Measurements from ENCODE around the gene FLT1. TPM values are rescaled to one million over a fixed set of nuclear protein-coding genes. Genes with fewer than 3 reads are reported as not detected.

FLT1 gene
- total RNA-seq, 1 donor from 2014 or later: 6.5 TPM

- Mint-ChIP-seq H3K36me3 (no peaks in the 10 kb centered on the region), H3K4me1 (peaks cover 24% of the 10 kb centered on the region), H3K4me3 (no peak overlapping the region), H3K27me3 (ENCODE audit: low read depth) (no peaks in the 10 kb centered on the region), H3K27ac (peak overlapping the region; percentile 87), H3K9me3 (peaks cover 10% of the 10 kb centered on the region)
- no peak for DNase-seq (ENCODE audit: low spot score in 2 of 2, unreplicated experiment in 2 of 2)
- no peak for TF ChIP-seq CTCF (IDR thresholded peaks at IDR 0.05; ENCODE audit: unreplicated experiment)
Measured at GRCh38 chr13:28357247-28357825, 137.6 kb downstream of the FLT1 start.

- H3K27ac Mint-ChIP-seq: peak overlapping the region; percentile 96
- no peaks in the 10 kb centered on the region for H3K36me3 Mint-ChIP-seq
- DNase-seq (ENCODE audit: low spot score in 2 of 2, unreplicated experiment in 2 of 2): no peak
- no peak overlapping the region for H3K4me3 Mint-ChIP-seq
- TF ChIP-seq CTCF (IDR thresholded peaks at IDR 0.05; ENCODE audit: unreplicated experiment): no peak
- peaks cover 10% of the 10 kb centered on the region for H3K9me3 Mint-ChIP-seq
- peaks cover 24% of the 10 kb centered on the region for H3K4me1 Mint-ChIP-seq
- no peaks in the 10 kb centered on the region for H3K27me3 Mint-ChIP-seq (ENCODE audit: low read depth)
Measured at GRCh38 chr13:28356561-28357021, 138.3 kb downstream of the FLT1 start.

- peak overlapping the region; percentile 96 for H3K27ac Mint-ChIP-seq
- TF ChIP-seq CTCF (IDR thresholded peaks at IDR 0.05; ENCODE audit: unreplicated experiment): no peak
- no peaks in the 10 kb centered on the region for H3K36me3 Mint-ChIP-seq
- peaks cover 24% of the 10 kb centered on the region for H3K4me1 Mint-ChIP-seq
- no peaks in the 10 kb centered on the region for H3K27me3 Mint-ChIP-seq (ENCODE audit: low read depth)
- no peak overlapping the region for H3K4me3 Mint-ChIP-seq
- no peak for DNase-seq (ENCODE audit: low spot score in 2 of 2, unreplicated experiment in 2 of 2)
- peaks cover 10% of the 10 kb centered on the region for H3K9me3 Mint-ChIP-seq
Measured at GRCh38 chr13:28355822-28356371, 139.0 kb downstream of the FLT1 start.

- Mint-ChIP-seq H3K27ac (peak overlapping the region; percentile 96), H3K4me1 (peaks cover 24% of the 10 kb centered on the region)
- no peak for DNase-seq (ENCODE audit: low spot score in 2 of 2, unreplicated experiment in 2 of 2)
Measured at GRCh38 chr13:28355046-28355821, 139.7 kb downstream of the FLT1 start.

GRCh38 chr13:28353679-28354078, 141.2 kb downstream of the FLT1 start:
- DNase-seq (ENCODE audit: low spot score in 2 of 2, unreplicated experiment in 2 of 2): no peak
- Mint-ChIP-seq H3K36me3 (no peaks in the 10 kb centered on the region), H3K4me3 (no peak overlapping the region), H3K27me3 (ENCODE audit: low read depth) (no peaks in the 10 kb centered on the region), H3K27ac (no peak overlapping the region), H3K9me3 (peaks cover 3% of the 10 kb centered on the region), H3K4me1 (peaks cover 35% of the 10 kb centered on the region)
- TF ChIP-seq CTCF (IDR thresholded peaks at IDR 0.05; ENCODE audit: unreplicated experiment): no peak

More at GRCh38 chr13:28355046-28355821, 139.7 kb downstream of the FLT1 start:
- Mint-ChIP-seq H3K36me3 (no peaks in the 10 kb centered on the region), H3K9me3 (peaks cover 10% of the 10 kb centered on the region), H3K4me3 (no peak overlapping the region), H3K27me3 (ENCODE audit: low read depth) (no peaks in the 10 kb centered on the region)
- TF ChIP-seq CTCF (IDR thresholded peaks at IDR 0.05; ENCODE audit: unreplicated experiment): no peak

All from mesothelial cell of epicardium (in vitro differentiated cells).